Astrocyte of the cerebellum (primary cell): ENCODE results near the gene FGD4.

ENCODE experiments used
- DNase-seq: peaks from one replicate; pipeline ENCODE4 v3.0.0-alpha.2; 2011; ENCODE audit warnings: low read depth
- H3K4me3 ChIP-seq: 2 replicates; pipeline ENCODE4 v1.5.1; 2011; ENCODE audit warnings: mild to moderate bottlenecking, low read depth, low read length, moderate library complexity
- in situ Hi-C: cut with HindIII; loops from 2 replicates; pipeline ENCODE4 v1.10.0; 2017; ENCODE audit warnings: low sequenced_read_pairs
- TF ChIP-seq, protein P1 (sequence below): IDR thresholded peaks from 2 replicates; pipeline ENCODE4 v1.5.1; 2012; ENCODE audit warnings: low read length, low read depth, moderate library complexity, mild to moderate bottlenecking; ENCODE audit errors: missing control alignments

Gene FGD4

GRCh38 chr12:32598688-32599087 lies 199.3 kb downstream of the FGD4 start:
- in situ Hi-C loops: no loop called here
- no peak overlapping the region for H3K4me3 ChIP-seq
- DNase-seq: no peak
- TF ChIP-seq, protein P1, sequence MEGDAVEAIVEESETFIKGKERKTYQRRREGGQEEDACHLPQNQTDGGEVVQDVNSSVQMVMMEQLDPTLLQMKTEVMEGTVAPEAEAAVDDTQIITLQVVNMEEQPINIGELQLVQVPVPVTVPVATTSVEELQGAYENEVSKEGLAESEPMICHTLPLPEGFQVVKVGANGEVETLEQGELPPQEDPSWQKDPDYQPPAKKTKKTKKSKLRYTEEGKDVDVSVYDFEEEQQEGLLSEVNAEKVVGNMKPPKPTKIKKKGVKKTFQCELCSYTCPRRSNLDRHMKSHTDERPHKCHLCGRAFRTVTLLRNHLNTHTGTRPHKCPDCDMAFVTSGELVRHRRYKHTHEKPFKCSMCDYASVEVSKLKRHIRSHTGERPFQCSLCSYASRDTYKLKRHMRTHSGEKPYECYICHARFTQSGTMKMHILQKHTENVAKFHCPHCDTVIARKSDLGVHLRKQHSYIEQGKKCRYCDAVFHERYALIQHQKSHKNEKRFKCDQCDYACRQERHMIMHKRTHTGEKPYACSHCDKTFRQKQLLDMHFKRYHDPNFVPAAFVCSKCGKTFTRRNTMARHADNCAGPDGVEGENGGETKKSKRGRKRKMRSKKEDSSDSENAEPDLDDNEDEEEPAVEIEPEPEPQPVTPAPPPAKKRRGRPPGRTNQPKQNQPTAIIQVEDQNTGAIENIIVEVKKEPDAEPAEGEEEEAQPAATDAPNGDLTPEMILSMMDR: no peak

DNA sequence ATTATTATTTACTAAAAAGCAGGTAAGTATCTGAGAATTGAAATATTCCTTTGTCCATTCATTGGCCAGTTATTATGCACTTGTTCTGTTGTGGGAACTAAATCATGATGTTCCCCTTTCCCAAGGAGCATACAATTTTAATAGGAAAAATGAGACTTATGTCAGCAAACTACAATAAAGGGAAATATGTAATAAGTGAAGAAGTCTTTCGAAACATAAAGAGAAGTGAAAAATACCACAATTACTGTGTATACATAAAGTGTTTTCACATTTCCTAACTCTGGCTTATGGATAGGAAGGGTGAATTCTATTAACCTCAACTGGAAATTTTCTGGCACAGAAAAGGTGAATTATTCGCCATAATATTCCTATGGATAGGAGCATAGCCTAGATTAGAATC lies 201.3 kb downstream of the FGD4 start:
- TF ChIP-seq, protein P1: no peak
- DNase-seq: no peak
- no peak overlapping the region for H3K4me3 ChIP-seq
- in situ Hi-C loops: no loop called here

- in situ Hi-C loops: no loop called here
- TF ChIP-seq, protein P1: no peak
- H3K4me3 ChIP-seq: no peak overlapping the region
- no peak for DNase-seq
Observed at GRCh38 chr12:32603071-32603470, 203.7 kb downstream of the FGD4 start.

- in situ Hi-C loops: no loop called here
Observed at GRCh38 chr12:32603858-32604257, 204.5 kb downstream of the FGD4 start.

DNA sequence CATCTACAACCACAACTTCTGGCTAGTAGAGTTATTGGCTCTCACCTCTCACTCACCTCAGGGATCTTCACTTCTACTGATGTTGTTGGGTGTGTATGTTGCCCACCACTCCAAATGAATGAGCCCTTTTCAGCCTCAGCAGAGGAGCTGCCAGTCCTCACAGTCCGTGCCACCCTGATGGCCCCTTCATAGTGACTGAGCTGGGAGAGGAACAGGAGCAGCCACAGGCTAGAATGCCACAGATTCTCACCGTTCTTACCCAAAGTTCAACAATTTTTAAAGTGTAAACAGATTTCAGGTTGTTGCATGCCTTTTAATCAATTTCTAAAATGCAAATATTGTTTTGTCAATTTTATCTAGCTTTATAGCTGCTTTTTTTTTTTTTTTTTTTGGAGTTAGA lies 205.2 kb downstream of the FGD4 start:
- H3K4me3 ChIP-seq: no peak overlapping the region
- in situ Hi-C loops: no loop called here
- no peak for DNase-seq
- TF ChIP-seq, protein P1: no peak

More at GRCh38 chr12:32603858-32604257, 204.5 kb downstream of the FGD4 start:
- TF ChIP-seq, protein P1: no peak
- peak; percentile 57 for DNase-seq
- no peak overlapping the region for H3K4me3 ChIP-seq

DNA sequence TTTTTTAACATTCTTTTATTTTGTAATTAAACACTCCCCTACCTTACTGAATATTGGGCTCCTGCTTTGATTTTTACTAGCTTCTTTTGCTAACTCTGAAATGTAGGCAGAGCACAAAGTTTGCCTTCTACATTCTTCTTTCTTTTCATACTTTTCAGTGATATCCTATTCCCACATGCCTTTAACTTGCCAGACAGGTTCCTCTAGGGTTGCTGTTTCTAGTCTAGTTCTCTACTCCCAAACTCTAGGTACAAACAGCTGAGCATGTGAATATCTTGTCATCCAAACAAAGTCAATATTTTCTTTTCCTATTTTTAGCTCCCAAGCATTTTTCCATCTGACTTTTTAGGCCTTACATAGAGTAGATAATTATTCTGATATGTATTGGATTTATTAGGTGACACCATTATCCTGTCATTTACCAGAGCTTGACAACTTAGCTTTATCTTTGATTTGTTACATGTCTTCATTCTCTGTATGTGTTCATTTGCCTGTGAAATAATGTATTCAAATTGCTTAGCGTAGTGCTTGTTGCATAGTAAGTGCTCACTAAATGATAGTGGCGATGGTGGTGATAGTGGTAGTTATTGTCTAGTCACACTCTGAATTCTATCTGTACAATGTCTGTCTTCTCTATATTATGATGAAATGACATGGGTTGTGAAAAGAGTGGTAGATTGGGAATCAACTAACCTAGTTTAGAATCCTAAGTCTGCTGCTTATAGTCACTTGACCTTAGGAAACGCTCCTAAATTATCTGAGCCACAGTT lies 206.2 kb downstream of the FGD4 start:
- in situ Hi-C loops: no loop called here
- no peak overlapping the region for H3K4me3 ChIP-seq
- DNase-seq: no peak
- TF ChIP-seq, protein P1: no peak

- DNase-seq: no peak
- in situ Hi-C loops: no loop called here
- no peak overlapping the region for H3K4me3 ChIP-seq
- TF ChIP-seq, protein P1: no peak
Observed at GRCh38 chr12:32606443-32606842, 207.1 kb downstream of the FGD4 start.
